ENCODE results near the gene DOCK1. TPM values are rescaled to one million over a fixed set of nuclear protein-coding genes. Genes with fewer than 3 reads are reported as not detected.

Gene DOCK1
- polyA plus RNA-seq, 1 donor from 2014 or later, result 2.7 TPM

- TF ChIP-seq RAD21 (conservative IDR thresholded peaks at IDR 0.05) (no peak), SMC3 (conservative IDR thresholded peaks at IDR 0.05; ENCODE audit: poor library complexity) (no peak), POLR2AphosphoS5 (IDR thresholded peaks at IDR 0.05) (no peak), TAF1 (IDR thresholded peaks at IDR 0.05; ENCODE audit: low read depth) (no peak), MXI1 (conservative IDR thresholded peaks at IDR 0.05; ENCODE audit: poor library complexity, severe bottlenecking) (no peak), REST (IDR thresholded peaks at IDR 0.05; ENCODE audit: borderline replicate concordance) (no peak), CTCF (IDR thresholded peaks at IDR 0.05; ENCODE audit: poor library complexity, severe bottlenecking) (no peak), EZH2 (IDR thresholded peaks at IDR 0.05; ENCODE audit: borderline replicate concordance, insufficient read depth, low read length, poor library complexity, severe bottlenecking) (no peak), EP300 (conservative IDR thresholded peaks at IDR 0.05; ENCODE audit: poor library complexity, severe bottlenecking) (no peak)
- H3K27ac ChIP-seq (ENCODE audit: low read length), result no peak overlapping the region
- no peaks in the 10 kb centered on the region for H4K20me1 ChIP-seq (ENCODE audit: insufficient read depth)
- H3K4me3 ChIP-seq (ENCODE audit: low read length), result no peak overlapping the region
- H3F3A ChIP-seq (ENCODE audit: insufficient read depth, low read length, poor library complexity, severe bottlenecking), result no peaks in the 10 kb centered on the region
- H3K9me3 ChIP-seq (ENCODE audit: low read length), result no peaks in the 10 kb centered on the region
- no peaks in the 10 kb centered on the region for H3K9me2 ChIP-seq (ENCODE audit: insufficient read depth, low read length)
- no peak overlapping the region for H3K9ac ChIP-seq (ENCODE audit: low read length)
- no peaks in the 10 kb centered on the region for H3K36me3 ChIP-seq (ENCODE audit: insufficient read depth, low read length)
- H3K4me2 ChIP-seq (ENCODE audit: low read length), result no peak overlapping the region
- H2AFZ ChIP-seq (ENCODE audit: low read depth, low read length), result no peak overlapping the region
- no peaks in the 10 kb centered on the region for H3K79me2 ChIP-seq (replicated peaks; ENCODE audit: insufficient read depth, low read length)
- H3K27me3 ChIP-seq (ENCODE audit: insufficient read depth, low read depth, low read length), result no peaks in the 10 kb centered on the region
Measured at GRCh38 chr10:127283576-127283975, 378.3 kb downstream of the DOCK1 start.

GRCh38 chr10:127290850-127291249 lies 385.6 kb downstream of the DOCK1 start:
- H3K4me2 ChIP-seq (ENCODE audit: low read length), result no peak overlapping the region
- no peak overlapping the region for H3K9ac ChIP-seq (ENCODE audit: low read length)
- no peaks in the 10 kb centered on the region for H3K36me3 ChIP-seq (ENCODE audit: insufficient read depth, low read length)
- H3K9me3 ChIP-seq (ENCODE audit: low read length), result peaks cover 4% of the 10 kb centered on the region
- no peak overlapping the region for H3K4me3 ChIP-seq (ENCODE audit: low read length)
- no peaks in the 10 kb centered on the region for H3K79me2 ChIP-seq (replicated peaks; ENCODE audit: insufficient read depth, low read length)
- no peaks in the 10 kb centered on the region for H4K20me1 ChIP-seq (ENCODE audit: insufficient read depth)
- no peaks in the 10 kb centered on the region for H3K27me3 ChIP-seq (ENCODE audit: insufficient read depth, low read depth, low read length)
- TF ChIP-seq POLR2AphosphoS5 (IDR thresholded peaks at IDR 0.05) (no peak), TAF1 (IDR thresholded peaks at IDR 0.05; ENCODE audit: low read depth) (no peak), CTCF (IDR thresholded peaks at IDR 0.05; ENCODE audit: poor library complexity, severe bottlenecking) (no peak), MXI1 (conservative IDR thresholded peaks at IDR 0.05; ENCODE audit: poor library complexity, severe bottlenecking) (no peak)
- no peaks in the 10 kb centered on the region for H3F3A ChIP-seq (ENCODE audit: insufficient read depth, low read length, poor library complexity, severe bottlenecking)
- H3K9me2 ChIP-seq (ENCODE audit: insufficient read depth, low read length), result no peaks in the 10 kb centered on the region
- H2AFZ ChIP-seq (ENCODE audit: low read depth, low read length), result no peak overlapping the region
- H3K27ac ChIP-seq (ENCODE audit: low read length), result no peak overlapping the region

All from neural cell (in vitro differentiated cells).